Sigmoid colon (tissue), 4 donors: ENCODE measurements around the gene STAT5B.

ENCODE experiments used
- POLR2A ChIP-seq, 2 donors: fragments of 450-650 bp; IDR thresholded peaks; one replicate each; pipeline ENCODE4 v1.6.1; 2016; ENCODE audit warnings: antibody characterized with exemption in 2 of 2, mild to moderate bottlenecking in 2 of 2, moderate library complexity in 2 of 2
- POLR2AphosphoS5 ChIP-seq, 4 donors: sonication (generic); formaldehyde crosslinking; IDR thresholded peaks; one replicate each; pipeline ENCODE4 v1.6.1; 2017; ENCODE audit warnings: antibody characterized with exemption in 4 of 4
- TF ChIP-seq, protein P1 (sequence below), 4 experiments: fragments of 450-650 bp in 3 of 4; fragments of 200-600 bp in 1 of 4; IDR thresholded peaks; one replicate each; pipeline ENCODE4 v1.5.1; 2016 to 2019; ENCODE audit warnings: antibody characterized with exemption in 4 of 4, mild to moderate bottlenecking in 3 of 4, moderate library complexity in 2 of 4

DNA sequence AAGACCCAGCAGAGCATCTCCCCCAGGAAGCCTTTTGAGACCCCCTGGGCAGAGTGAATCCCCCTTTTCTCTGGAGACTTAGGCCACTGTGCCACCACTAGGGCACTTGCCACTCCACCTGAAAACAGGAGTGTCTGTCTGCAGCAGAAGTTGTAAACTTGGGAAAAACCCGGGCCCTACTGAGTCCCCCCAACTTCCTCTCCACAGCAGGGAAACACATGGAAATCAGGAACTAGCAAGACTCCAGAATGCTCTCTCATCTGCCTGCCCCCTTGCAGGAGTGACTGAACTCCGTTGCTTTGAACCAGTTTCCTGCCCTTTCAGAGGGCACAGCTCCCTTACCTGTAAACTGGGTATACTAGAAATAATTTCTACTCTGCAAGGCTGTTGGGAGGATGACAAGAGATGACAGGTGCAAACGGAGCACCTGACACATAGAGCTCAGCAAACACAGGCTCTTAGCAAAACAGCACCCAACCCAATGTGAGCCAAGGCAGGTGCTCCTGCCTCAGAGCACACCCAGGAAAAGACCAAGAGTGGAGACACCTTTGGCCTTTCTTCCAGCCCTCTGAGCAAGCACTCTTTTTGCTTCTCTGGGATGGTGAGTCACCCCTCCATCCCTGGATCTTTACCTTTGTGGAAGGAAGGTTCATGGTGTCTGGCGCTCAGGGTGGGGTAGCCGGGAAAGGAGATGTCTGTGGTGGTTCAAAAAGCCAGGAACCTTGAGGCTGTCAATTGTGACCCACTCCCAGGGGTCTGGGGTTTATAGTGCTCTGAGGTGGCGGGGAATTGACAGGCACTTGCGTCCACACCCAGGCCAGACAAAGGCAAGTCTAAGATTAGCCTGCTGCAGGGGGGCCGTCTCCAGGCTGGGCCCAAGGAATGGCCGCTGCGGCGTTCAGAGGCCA, 91.2 kb downstream of the STAT5B start, which contains the start of gene HCRT:
- TF ChIP-seq, protein P1, sequence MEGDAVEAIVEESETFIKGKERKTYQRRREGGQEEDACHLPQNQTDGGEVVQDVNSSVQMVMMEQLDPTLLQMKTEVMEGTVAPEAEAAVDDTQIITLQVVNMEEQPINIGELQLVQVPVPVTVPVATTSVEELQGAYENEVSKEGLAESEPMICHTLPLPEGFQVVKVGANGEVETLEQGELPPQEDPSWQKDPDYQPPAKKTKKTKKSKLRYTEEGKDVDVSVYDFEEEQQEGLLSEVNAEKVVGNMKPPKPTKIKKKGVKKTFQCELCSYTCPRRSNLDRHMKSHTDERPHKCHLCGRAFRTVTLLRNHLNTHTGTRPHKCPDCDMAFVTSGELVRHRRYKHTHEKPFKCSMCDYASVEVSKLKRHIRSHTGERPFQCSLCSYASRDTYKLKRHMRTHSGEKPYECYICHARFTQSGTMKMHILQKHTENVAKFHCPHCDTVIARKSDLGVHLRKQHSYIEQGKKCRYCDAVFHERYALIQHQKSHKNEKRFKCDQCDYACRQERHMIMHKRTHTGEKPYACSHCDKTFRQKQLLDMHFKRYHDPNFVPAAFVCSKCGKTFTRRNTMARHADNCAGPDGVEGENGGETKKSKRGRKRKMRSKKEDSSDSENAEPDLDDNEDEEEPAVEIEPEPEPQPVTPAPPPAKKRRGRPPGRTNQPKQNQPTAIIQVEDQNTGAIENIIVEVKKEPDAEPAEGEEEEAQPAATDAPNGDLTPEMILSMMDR (IDR thresholded peaks at IDR 0.05) = no peak
- TF ChIP-seq POLR2AphosphoS5 (IDR thresholded peaks at IDR 0.05) = no peak
- no peak for TF ChIP-seq POLR2A (IDR thresholded peaks at IDR 0.05)
